Measurements from ENCODE around the gene RGS19. TPM values are rescaled to one million over a fixed set of nuclear protein-coding genes. Genes with fewer than 3 reads are reported as not detected.

Gene RGS19
- total and polyA plus RNA-seq, 2 of the 8 experiments (the other 6 are each of a cell fraction or from before 2014, with no cell fraction given): 12.7 to 16.8 TPM

- H2BK20ac ChIP-seq (ENCODE audit: low read length): no peak overlapping the region
- FAIRE-seq (no peak), DNase-seq (ENCODE audit: low read depth in 1 of 2, low spot score in 2 of 2) (peak in 1 of 2 experiments; percentile 41)
- H3K27me3 ChIP-seq (replicated peaks in 1 of 4; ENCODE audit: control insufficient read depth in 3 of 4, extremely low read depth in 1 of 4, insufficient read depth in 3 of 4, low read length in 3 of 4): no peaks in the 10 kb centered on the region
- H4K91ac ChIP-seq (replicated peaks; ENCODE audit: insufficient read length, low read length): no peak overlapping the region
- no peaks in the 10 kb centered on the region for H3K79me2 ChIP-seq (ENCODE audit: control insufficient read depth in 1 of 2, insufficient read depth in 2 of 2, low read length in 2 of 2)
- H3K56ac ChIP-seq (replicated peaks; ENCODE audit: insufficient read length, low read depth, low read length): no peak overlapping the region
- H3K4ac ChIP-seq (replicated peaks; ENCODE audit: insufficient read length, low read depth, low read length): no peak overlapping the region
- H4K20me1 ChIP-seq (replicated peaks in 1 of 2; ENCODE audit: control insufficient read depth in 1 of 2, insufficient read depth in 2 of 2, low read length in 2 of 2): peaks cover 2 to 4% of the 10 kb centered on the region in 2 experiments
- no peak overlapping the region for H3K4me2 ChIP-seq (ENCODE audit: insufficient read depth in 1 of 2, low read depth in 2 of 2, low read length in 2 of 2)
- no peak overlapping the region for H2AK5ac ChIP-seq (ENCODE audit: low read depth, low read length)
- no peak overlapping the region for H3K23ac ChIP-seq (ENCODE audit: insufficient read length)
- POLR2A ChIA-PET (ENCODE audit: partially characterized antibody): interaction anchor here (0.7 kb wide), 1 partner anchor 1092 kb away, joined by 3 read pairs; no protein-coding TSS in a partner anchor
- TF ChIP-seq BCL11A (IDR thresholded peaks at IDR 0.05; ENCODE audit: low read depth in 2 of 2, low read length in 2 of 2): no peak
- TF ChIP-seq ZNF274 (IDR thresholded peaks at IDR 0.05; ENCODE audit: borderline replicate concordance, extremely low read depth, low read length): no peak
- no peak for TF ChIP-seq NRF1 (IDR thresholded peaks at IDR 0.05; ENCODE audit: low read depth, low read length)
- no peak for TF ChIP-seq EP300 (IDR thresholded peaks at IDR 0.05; ENCODE audit: borderline replicate concordance in 1 of 2, low read depth in 2 of 2, low read length in 2 of 2)
- no peak for TF ChIP-seq SRF (IDR thresholded peaks at IDR 0.05; ENCODE audit: low read depth, low read length)
- no peak for TF ChIP-seq SIN3A (conservative IDR thresholded peaks at IDR 0.05 in 1 of 2, IDR thresholded peaks at IDR 0.05 in 1 of 2; ENCODE audit: low read depth in 1 of 2, low read length in 2 of 2)
- no peak for TF ChIP-seq CBX5 (IDR thresholded peaks at IDR 0.05; ENCODE audit: low read depth, low read length)
- no peak for TF ChIP-seq PHF8 (conservative IDR thresholded peaks at IDR 0.05; ENCODE audit: low read depth, low read length)
- TF ChIP-seq GABPA (IDR thresholded peaks at IDR 0.05; ENCODE audit: borderline replicate concordance, insufficient read depth, low read length): no peak
- no peak overlapping the region for H3K9ac ChIP-seq (replicated peaks in 1 of 4; ENCODE audit: extremely low read depth in 1 of 4, low read depth in 3 of 4, low read length in 3 of 4)
- no peaks in the 10 kb centered on the region for H3K4me1 ChIP-seq (replicated peaks in 1 of 4; ENCODE audit: control insufficient read depth in 3 of 4, insufficient read depth in 4 of 4, low read length in 3 of 4)
- H2BK12ac ChIP-seq (ENCODE audit: low read depth, low read length): 0 out of 2 replicates have a peak overlapping the region, but pooled peaks have one; percentile 27
- H2BK120ac ChIP-seq (replicated peaks; ENCODE audit: low read depth, low read length): no peak overlapping the region
- no peak overlapping the region for H2BK15ac ChIP-seq (ENCODE audit: low read length)
- H3K4me3 ChIP-seq (ENCODE audit: extremely low read depth in 1 of 4, insufficient read depth in 2 of 4, low read depth in 3 of 4, low read length in 4 of 4): no peak overlapping the region
- H2AFZ ChIP-seq (ENCODE audit: low read length): no peak overlapping the region
- no peak overlapping the region for H3K27ac ChIP-seq (ENCODE audit: low read depth, low read length)
- WGBS, 2 experiments (ENCODE audit: extremely low coverage in 1 of 2, insufficient coverage in 1 of 2, insufficient read length in 1 of 2, insufficient replicate concordance in 2 of 2, low coverage in 1 of 2, low lambda C conversion rate in 2 of 2, missing lambda C conversion rate in 1 of 2): 88% methylated on average over 9 of the region's 10 CpGs; no CpG with 5 or more reads in 1 of the 2 experiments
- H3K14ac ChIP-seq (ENCODE audit: insufficient read length): no peak overlapping the region
- H3K9me3 ChIP-seq (ENCODE audit: insufficient read depth in 2 of 2, low read depth in 1 of 2, low read length in 1 of 2): no peaks in the 10 kb centered on the region
- no peak overlapping the region for H4K8ac ChIP-seq (ENCODE audit: extremely low read depth, insufficient read depth, low read length)
- no peak overlapping the region for H4K5ac ChIP-seq (ENCODE audit: insufficient read length, low read depth, low read length)
- no peaks in the 10 kb centered on the region for H3K36me3 ChIP-seq (ENCODE audit: control insufficient read depth in 2 of 4, insufficient read depth in 4 of 4, low read length in 3 of 4)
- H3K79me1 ChIP-seq (ENCODE audit: low read depth, low read length): no peaks in the 10 kb centered on the region
- H3K18ac ChIP-seq (ENCODE audit: extremely low read depth, low read length): no peak overlapping the region
- no peaks in the 10 kb centered on the region for H3K23me2 ChIP-seq (ENCODE audit: low read depth, low read length)
- peak overlapping the region; percentile 66; the same call in 1 of the 2 replicates for H2BK5ac ChIP-seq (ENCODE audit: low read depth, low read length)
- CTCF ChIA-PET (ENCODE audit: partially characterized antibody): interaction anchor here (0.8 to 6.4 kb wide), 5 partner anchors 9 to 112 kb away, joined by 3 to 59 read pairs (median 5); partner anchors contain the start of gene LKAAEAR1
Measured at GRCh38 chr20:64110411-64111068, 31.2 kb upstream of the RGS19 start.
